A549 treated with GW870086 at 1 μM for 4 hours (cell line): ENCODE measurements around the gene TCHH. TPM values are rescaled to one million over a fixed set of nuclear protein-coding genes. Genes with fewer than 3 reads are reported as not detected.

Source experiments
- total RNA-seq: library from RNA; stranded (reverse); fragments of 200-300 nt; extraction: Qiagen RNA extraction; gene quantifications from 5 replicates; pipeline ENCODE4 v1.2.3, GENCODE V29; 2022; ENCODE audit warnings: low read depth

TCHH gene, protein sequence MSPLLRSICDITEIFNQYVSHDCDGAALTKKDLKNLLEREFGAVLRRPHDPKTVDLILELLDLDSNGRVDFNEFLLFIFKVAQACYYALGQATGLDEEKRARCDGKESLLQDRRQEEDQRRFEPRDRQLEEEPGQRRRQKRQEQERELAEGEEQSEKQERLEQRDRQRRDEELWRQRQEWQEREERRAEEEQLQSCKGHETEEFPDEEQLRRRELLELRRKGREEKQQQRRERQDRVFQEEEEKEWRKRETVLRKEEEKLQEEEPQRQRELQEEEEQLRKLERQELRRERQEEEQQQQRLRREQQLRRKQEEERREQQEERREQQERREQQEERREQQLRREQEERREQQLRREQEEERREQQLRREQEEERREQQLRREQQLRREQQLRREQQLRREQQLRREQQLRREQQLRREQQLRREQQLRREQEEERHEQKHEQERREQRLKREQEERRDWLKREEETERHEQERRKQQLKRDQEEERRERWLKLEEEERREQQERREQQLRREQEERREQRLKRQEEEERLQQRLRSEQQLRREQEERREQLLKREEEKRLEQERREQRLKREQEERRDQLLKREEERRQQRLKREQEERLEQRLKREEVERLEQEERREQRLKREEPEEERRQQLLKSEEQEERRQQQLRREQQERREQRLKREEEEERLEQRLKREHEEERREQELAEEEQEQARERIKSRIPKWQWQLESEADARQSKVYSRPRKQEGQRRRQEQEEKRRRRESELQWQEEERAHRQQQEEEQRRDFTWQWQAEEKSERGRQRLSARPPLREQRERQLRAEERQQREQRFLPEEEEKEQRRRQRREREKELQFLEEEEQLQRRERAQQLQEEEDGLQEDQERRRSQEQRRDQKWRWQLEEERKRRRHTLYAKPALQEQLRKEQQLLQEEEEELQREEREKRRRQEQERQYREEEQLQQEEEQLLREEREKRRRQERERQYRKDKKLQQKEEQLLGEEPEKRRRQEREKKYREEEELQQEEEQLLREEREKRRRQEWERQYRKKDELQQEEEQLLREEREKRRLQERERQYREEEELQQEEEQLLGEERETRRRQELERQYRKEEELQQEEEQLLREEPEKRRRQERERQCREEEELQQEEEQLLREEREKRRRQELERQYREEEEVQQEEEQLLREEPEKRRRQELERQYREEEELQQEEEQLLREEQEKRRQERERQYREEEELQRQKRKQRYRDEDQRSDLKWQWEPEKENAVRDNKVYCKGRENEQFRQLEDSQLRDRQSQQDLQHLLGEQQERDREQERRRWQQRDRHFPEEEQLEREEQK (N-terminal part only)
- 0.26 to 0.34 TPM (median 0.28 TPM) in 5 replicates for total RNA-seq

DNA sequence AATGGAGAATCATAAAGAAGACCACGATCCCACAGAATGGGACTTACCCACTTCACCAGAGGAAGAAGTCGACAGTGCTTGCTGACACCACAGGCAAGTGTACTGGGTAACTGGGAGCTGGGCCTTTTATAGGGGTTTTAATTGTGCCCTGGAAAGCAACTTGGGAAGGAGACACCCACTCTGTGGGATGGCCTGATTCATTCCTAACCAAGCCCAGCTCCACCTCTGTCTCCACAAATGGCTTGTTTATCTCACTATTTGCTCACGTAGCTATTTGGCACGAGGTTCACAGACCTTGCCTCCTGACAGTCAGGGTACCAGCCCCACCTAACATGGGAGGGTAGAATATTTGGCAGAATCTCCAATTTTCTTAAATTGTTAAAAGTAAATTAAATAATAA is at the start of gene TCHH:
Gene TCHH (minus strand): TSS at position 101 of the 400 bp plus-strand sequence. CDS start 1,364 bp downstream, outside the sequence.

GRCh38 chr1:152159144-152159543 is 43.9 kb upstream of the TCHH start, which contains the start of gene RPTN:
Gene RPTN, minus strand, starts transcription at chr1:152159228. Its CDS starts 1,339 bp downstream, at chr1:152157889.

DNA sequence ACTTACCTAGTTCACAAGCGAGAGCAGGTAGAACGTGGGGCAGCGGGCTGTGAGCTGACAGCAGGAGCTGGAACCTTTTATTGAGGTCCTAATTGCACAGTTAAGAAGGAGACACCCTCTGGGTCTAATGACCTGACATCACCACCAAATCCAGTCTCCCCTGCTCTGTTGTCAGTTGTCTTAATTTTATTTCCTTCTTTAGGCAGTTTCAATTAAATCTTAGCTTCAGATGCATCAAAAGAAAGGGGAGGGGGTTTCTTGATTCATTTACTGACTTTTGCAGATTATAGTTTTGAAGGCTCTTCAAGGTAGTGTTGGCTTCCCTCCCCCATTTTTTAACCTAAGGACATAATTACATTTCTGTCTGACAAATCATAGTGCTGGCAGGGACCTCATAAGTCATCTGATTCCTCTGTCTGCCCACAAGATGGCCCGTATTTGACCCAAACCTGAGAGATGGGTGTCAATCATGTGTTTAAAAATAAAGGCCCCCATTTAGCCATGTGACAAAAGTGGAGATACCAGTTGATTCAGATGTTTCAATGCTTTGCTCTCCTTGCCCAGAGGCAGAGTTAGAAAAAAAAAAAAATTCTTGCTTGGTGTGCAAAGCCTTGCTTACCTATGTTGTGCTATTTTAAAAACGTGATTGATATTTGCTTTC is 26.1 kb downstream of the TCHH start, which contains the start of gene TCHHL1:
Gene TCHHL1 (minus strand): TSS at position 51 of the 661 bp plus-strand sequence. CDS start 921 bp downstream, outside the sequence.

Other genes starting within 250 kb of the TCHH start
- 13.9 to 14.4 TPM (median 14.3 TPM) in 5 replicates for gene THEM4, start 205.9 kb downstream of the TCHH start, total RNA-seq
- gene S100A10, start 121.6 kb downstream of the TCHH start, total RNA-seq = 2,300 to 2,794 TPM (median 2,546 TPM) in 5 replicates
- 1,851 to 2,064 TPM (median 1,907 TPM) in 5 replicates for gene S100A11, start 78.4 kb downstream of the TCHH start, total RNA-seq
- gene TCHHL1, start 26.4 kb downstream of the TCHH start, total RNA-seq = 0.03 TPM in 1 of 5 replicates, not detected in the others
- gene RPTN, start 43.8 kb upstream of the TCHH start, total RNA-seq = not detected in 5 replicates
- gene HRNR, start 108.7 kb upstream of the TCHH start, total RNA-seq = 0.01 TPM in 1 of 5 replicates, not detected in the others
- 0.01 to 0.02 TPM (median 0.01 TPM) in 3 of 5 replicates, not detected in the others for gene FLG, start 209.8 kb upstream of the TCHH start, total RNA-seq
- not detected in 5 replicates for gene FLG2, start 244.6 kb upstream of the TCHH start, total RNA-seq